ENCODE results near the gene IQGAP1. TPM values are rescaled to one million over a fixed set of nuclear protein-coding genes. Genes with fewer than 3 reads are reported as not detected.

Gene IQGAP1
- total and polyA plus RNA-seq, 2 of the 4 experiments (the other 2 are of a cell fraction), result 87.5 to 207 TPM

DNA sequence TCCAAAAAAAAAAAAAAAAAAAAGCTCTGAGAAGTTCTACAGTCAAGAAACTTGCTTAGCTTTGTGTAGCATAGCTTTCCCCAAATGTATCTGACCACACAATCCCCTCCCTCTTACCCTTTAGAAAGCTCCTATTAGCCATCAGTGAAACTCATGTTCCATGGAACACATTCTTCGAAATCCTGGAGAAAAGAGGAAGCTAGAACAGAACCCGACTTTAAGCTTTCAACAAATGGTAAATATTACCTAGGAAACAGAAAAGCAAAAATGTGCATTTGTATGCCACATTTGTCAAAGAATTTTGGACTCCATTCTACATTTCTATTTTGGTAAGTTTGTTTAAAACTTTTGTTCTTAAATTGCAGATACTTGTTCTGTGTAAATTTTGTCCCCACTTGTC is 124.2 kb downstream of the IQGAP1 start:
- Histone ChIP-seq H2AK5ac (ENCODE audit: low read depth, low read length) (no peak overlapping the region), H3K18ac (ENCODE audit: low read depth, low read length) (no peak overlapping the region), H3K9me3 (ENCODE audit: control insufficient read depth, insufficient read depth, low read length) (no peaks in the 10 kb centered on the region), H2BK5ac (ENCODE audit: low read depth, low read length, poor library complexity, severe bottlenecking) (no peak overlapping the region), H3K27ac (ENCODE audit: insufficient read depth, low read length) (no peak overlapping the region), H2AFZ (replicated peaks; ENCODE audit: low read length, poor library complexity) (no peak overlapping the region), H3K23ac (ENCODE audit: low read depth, low read length) (no peak overlapping the region), H4K8ac (ENCODE audit: low read depth in 2 of 2, low read length in 2 of 2) (no peak overlapping the region), H3K14ac (replicated peaks; ENCODE audit: low read depth, low read length) (no peak overlapping the region), H3K36me3 (ENCODE audit: control insufficient read depth, insufficient read depth, low read length) (no peaks in the 10 kb centered on the region), H2BK20ac (ENCODE audit: low read depth, low read length) (no peak overlapping the region), H3K56ac (ENCODE audit: extremely low read depth, insufficient read depth, low read length) (no peak overlapping the region), H4K91ac (ENCODE audit: insufficient read depth, low read depth, low read length) (no peak overlapping the region), H2BK120ac (ENCODE audit: low read depth, low read length) (no peak overlapping the region), H3K79me1 (ENCODE audit: low read depth in 1 of 2, low read length in 2 of 2) (no peaks in the 10 kb centered on the region), H3K4ac (ENCODE audit: low read depth, low read length) (no peak overlapping the region), H4K20me1 (ENCODE audit: insufficient read depth, low read length) (no peaks in the 10 kb centered on the region), H3K4me3 (ENCODE audit: insufficient read depth, low read depth, low read length) (no peak overlapping the region), H2BK15ac (ENCODE audit: low read depth, low read length) (no peak overlapping the region), H3K27me3 (ENCODE audit: control insufficient read depth, insufficient read depth, low read length) (no peaks in the 10 kb centered on the region), H3K9me1 (ENCODE audit: insufficient read depth, low read length) (no peaks in the 10 kb centered on the region), H2AK9ac (replicated peaks; ENCODE audit: low read depth, low read length, poor library complexity) (no peak overlapping the region), H4K5ac (ENCODE audit: low read depth, low read length) (no peak overlapping the region), H3K4me1 (ENCODE audit: control insufficient read depth, insufficient read depth, low read length) (no peaks in the 10 kb centered on the region), H3K4me2 (ENCODE audit: low read depth, low read length) (no peak overlapping the region), H3K9ac (ENCODE audit: low read depth, low read length) (no peak overlapping the region)
- POLR2A ChIA-PET (ENCODE audit: unreplicated experiment), result interaction anchor here (0.5 kb wide), 1 partner anchor 54 kb away, joined by 3 read pairs; no protein-coding TSS in a partner anchor
- dilution Hi-C loops (cut with HindIII; ENCODE audit: low sequenced_read_pairs, unreplicated experiment) (no loop called here), intact Hi-C loops (cut with micrococcal nuclease) (no loop called here), in situ Hi-C loops (cut with MboI; ENCODE audit: low sequenced_read_pairs) (no loop called here)
- ATAC-seq (ENCODE audit: low read depth) (no peak), DNase-seq (no peak)
- no CpG with 5 or more reads among the region's 2 CpGs for WGBS, 2 experiments (ENCODE audit: extremely low coverage in 2 of 2, insufficient read length in 1 of 2)
- no TSS peak for BruUV-seq (replicated peaks)
- CTCF ChIA-PET, result no interaction called here
- TF ChIP-seq CHD1 (IDR thresholded peaks at IDR 0.05; ENCODE audit: low read depth, low read length) (no peak), RCOR1 (IDR thresholded peaks at IDR 0.05; ENCODE audit: insufficient replicate concordance, low read length) (no peak), POLR2A (IDR thresholded peaks at IDR 0.05; ENCODE audit: low read depth, low read length) (no peak), BHLHE40 (IDR thresholded peaks at IDR 0.05; ENCODE audit: low read depth, low read length) (no peak), FOS (IDR thresholded peaks at IDR 0.05; ENCODE audit: low read depth, low read length) (no peak), NFE2L2 (IDR thresholded peaks at IDR 0.05; ENCODE audit: low read depth, low read length) (no peak)
